ENCODE results near the gene KPNA3.
"Not testable (repeated sequence)": the region's sequence is repeated elsewhere in the genome, so short reads cannot be mapped to it uniquely, and the experiment has no call there.

Gene KPNA3

DNA sequence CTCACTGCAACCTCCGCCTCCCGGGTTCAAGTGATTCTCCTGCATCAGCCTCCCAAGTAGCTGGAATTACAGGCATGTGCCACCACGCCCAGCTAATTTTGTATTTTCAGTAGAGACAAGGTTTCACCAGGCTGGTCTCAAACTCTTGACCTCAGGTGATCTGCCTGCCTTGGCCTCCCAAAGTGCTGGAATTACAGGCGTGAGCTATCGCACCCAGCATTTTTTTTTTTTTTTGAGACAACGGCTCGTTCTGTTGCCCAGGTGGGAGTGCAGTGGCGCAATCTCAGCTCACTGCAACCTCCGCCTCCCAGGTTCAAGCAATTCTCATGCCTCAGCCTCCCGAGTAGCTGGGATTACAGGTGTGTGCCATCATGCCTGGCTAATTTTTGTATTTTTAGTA lies 10.6 kb upstream of the KPNA3 start:
- DNase-seq, result not testable (repeated sequence)

DNA sequence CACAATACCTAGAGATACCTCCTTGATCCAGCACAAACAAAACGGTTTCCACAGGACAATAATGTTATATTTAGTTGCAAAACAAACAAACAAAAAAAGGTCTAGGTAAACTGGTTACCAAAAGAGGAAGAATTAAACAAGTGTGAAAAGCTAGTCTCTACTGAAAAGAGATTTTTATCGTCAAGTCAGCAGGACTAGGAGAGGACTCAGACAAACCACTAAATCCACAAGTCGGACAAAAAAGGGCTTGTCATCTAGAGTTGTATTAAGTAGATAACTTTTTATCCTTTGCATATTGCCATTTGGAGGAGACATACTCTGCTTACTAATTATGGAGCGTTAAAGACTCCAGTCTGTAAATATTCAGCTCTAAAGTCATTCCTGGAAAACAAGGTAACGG lies 9.9 kb upstream of the KPNA3 start:
- DNase-seq, result no peak

DNA sequence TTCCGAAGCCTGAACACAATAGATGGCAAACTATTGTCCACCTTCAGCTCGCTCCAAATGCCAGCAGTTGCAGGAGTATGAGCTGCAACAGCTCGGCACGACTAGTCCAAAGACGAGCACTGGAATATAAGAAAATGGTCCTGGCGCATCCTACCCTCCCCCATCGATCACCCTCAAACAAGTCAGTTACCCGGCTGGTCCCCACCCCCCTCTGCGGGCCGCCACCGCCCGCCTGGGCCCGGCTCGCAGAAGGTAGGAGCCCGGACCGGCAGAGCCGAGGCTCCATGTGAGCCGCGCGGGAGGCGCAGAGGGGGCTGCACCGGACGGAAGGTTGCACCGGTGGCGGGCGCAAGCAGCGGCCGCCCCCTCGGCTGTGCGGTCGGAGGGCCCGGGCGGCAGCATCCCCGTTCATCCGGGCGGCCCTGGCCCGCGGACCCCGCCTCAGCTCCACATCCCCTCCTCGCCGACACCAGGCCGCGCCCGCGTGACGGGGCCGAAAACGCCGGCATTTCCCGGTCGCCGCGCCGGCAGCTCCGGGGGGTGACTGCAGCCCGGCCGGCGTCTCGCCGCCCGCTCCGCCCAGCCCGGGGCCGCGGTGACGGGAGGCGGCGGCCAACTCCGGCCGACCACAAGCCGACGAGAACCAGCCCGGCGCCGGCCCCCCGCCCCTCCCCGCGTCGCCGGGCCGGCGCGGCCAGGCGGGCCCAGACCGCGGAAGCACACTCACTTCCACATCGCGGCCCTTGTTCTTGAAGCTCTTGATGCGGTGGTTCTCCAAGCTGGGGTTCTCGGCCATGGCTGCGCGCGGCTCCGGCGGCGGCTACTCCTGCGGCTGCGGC lies 552 bp downstream of the KPNA3 start:
- peak; percentile 8 for DNase-seq

DNA sequence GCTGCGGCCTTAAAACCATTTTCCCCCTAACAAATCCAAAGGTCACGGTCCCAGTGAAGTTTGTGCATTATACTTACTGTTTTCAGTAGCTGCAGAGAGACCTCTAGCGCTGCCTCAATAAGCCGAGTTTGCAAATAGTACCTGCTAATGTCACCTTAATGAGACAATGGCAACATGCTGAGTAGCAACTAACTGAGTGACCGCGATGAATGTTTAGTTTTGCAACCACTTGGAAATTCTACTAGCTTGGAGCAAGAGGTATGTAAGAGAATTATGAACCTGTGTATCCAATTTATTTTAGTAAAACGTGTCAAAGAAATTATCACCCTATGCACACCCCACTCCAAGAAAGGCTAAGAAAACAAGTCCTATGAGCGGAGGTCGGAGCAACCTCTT lies 1.2 kb downstream of the KPNA3 start:
- no peak for DNase-seq

DNA sequence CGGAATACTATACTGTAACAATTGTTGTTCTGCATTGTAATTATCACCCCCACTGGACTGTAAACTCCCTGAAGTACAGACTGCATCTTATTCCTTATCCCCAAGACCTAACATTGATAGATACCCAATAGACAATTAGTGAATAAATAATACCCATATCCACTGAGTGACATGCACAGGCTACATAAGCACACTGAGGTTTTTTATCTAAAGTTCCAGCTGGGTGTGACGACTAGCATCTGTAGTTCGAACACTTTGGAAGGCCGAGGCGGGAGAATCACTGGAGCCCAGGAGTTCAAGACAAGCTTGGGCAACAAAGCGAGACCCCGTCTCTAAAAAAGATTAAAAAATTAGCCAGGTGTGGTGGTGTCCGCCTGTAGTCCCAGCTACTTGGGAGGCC lies 2.5 kb downstream of the KPNA3 start:
- no peak for DNase-seq

DNA sequence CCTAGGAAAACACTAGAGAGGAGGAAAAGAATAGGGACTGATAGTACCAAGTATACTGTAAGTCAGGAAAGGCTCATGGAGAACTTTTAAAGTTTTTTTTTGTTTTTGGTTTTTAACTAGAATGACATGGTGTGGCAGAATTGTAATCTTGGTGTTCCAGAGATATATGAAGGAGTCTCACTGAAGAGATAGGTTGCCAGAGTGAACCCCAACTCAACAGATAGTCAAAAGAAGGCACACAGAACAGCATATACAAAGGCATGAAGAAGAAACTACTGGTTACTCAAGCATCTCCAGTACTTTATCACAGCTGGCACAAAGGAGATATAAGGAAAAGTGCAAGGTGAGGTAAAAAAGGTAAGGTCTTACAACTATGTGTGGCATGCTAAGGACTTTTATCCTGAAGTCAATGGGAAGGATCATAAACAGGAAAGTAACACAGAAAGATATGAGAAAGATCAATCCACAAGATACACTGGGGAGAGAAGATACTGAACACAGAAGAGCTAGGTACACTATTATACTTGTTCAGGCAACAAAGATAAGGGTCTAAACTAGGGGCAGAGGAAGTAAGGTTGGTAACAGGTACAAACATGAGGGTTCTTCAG lies 6.0 kb downstream of the KPNA3 start:
- no peak for DNase-seq

DNA sequence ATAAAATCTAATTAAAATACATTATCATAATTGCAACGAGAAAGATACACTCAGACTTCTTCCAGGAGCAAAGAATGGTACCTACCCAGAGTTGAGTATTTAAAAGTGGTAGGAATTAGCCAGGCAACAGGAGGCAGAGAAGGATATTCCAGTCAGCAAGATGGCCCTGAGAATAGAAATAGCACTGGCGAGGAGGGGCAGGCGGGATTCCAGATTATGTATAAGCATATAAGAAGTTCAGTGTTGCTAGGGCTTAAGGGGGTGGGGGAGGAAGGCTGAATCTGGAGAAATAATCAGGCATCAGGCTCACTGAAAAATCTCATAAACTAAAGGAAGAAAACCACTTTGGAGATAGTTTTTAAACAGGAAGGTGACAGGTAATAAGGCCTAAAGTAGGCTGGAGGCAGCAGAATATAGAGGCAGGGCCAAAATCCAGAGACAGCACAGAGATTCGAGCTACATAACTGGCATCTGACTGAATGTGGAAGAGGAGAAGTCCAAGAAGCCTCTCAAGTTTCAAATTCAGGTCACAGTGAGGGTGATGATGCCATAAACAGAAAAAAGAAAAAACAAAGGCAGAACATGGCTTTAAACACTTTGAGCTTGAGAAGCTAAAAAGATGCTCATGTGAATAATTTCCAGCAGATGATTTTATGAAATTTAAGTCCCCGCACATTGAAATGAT lies 7.5 kb downstream of the KPNA3 start:
- DNase-seq, result no peak

DNA sequence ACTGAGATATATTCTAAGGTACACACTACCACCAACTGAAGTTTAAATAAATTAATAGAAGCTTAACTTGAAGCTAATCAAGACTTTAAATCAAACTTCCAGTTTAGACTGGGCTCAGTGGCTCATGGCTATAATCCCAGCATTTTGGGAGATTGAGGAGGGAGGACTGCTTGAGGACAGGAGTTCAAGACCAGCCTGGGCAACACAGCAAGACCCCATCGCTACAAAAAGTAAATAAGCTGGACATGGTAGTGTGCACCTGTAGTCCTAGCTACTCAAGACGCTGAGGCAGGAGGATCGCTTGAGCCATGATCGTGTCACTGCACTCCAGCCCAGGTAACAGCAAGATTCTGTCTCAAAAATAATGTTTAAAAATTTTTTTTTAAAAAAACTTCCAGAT lies 8.6 kb downstream of the KPNA3 start:
- no peak for DNase-seq

DNA sequence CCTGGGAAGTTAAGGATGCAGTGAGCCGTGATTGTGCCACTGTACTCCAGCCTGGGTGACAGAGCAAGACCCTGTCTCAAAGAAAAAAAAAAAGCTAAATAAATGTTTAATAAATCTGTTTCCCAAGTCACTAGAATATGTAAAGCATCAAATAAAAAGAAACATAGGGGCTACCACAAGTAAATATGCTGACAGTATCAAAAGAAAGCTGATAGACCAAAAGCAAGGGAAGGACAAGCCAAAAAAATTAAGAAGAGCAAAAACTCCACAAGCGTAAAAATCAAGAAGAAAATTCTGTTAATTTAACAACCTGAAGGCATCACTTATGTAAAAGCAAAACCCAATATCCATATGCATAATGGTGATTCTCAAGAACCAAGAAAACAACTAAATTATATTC lies 9.7 kb downstream of the KPNA3 start:
- DNase-seq, result no peak

DNA sequence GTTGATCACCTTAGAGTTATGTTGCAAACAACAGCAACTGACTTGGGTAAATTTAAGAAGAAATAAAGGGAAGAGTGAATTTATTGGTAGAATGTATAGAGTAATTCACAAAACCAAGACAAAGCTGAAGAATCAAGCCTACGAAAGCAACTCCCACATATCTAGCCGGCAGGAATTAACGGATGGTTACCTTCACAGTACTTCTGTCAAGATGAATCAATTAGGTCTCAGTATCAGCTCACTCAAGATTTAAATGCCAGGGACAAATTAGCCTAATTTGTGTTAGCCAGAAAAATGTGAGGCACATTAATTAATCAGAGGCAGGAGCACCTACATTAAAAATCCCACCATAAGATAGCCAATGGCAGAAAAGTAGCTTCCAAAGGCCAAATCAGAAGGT lies 10.7 kb downstream of the KPNA3 start:
- DNase-seq, result no peak

DNA sequence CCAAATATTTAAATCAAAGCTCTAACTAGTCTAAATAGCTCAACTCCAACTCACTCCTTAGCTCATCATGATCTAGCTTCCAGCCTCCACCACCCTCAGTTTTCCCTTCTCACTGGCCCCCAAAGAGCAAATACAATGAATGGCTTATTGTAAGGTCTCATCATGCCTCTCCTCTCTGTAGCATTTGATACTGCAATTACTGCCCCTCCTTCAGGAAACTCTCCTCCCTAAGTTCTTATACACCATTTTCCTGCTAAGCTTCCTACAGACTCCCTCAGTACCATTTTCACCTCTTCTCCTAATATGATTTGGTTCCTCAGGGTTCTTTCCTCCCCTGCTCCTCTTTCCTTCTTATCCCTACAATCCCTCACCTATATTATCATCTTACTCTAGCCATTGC lies 12.8 kb downstream of the KPNA3 start:
- no peak for DNase-seq

DNA sequence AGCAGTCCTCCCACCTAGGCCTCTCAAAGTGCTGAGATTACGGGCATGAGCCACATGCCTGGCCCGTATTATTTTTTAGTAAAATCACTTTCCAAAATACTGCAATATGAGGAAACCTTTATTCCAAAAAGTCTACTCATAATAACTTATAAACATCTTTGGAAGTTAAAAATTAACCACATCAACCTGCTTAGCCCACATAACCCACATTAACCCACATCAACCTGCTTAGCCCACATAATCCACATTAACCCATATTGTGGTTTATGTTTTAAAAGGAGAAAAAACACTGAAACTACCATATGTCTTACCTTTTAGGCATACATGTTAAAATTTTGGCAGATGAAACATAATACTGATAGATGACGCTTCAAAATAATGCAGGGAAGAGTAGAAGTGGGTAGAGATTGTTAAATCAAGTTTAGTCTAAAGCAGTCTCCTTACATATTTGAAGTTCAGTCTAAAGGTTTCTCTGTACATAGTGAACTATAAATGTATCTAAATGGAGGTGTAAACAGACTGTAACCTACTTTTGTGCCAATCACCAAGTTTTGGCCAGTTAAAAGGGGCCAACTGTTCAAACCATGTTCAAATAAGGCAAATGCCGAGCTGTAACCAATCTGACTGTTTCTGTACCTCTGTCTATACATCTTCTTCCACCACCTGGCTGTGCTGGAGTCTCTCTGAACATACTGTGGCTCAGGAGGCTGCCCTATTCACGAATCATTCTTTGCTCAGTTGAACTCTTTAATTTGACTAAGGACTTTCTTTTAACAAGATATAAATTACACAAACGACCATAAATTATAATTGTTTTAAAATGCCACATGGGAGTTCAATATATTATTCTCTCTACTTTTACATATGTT lies 14.5 kb downstream of the KPNA3 start:
- DNase-seq, result no peak

DNA sequence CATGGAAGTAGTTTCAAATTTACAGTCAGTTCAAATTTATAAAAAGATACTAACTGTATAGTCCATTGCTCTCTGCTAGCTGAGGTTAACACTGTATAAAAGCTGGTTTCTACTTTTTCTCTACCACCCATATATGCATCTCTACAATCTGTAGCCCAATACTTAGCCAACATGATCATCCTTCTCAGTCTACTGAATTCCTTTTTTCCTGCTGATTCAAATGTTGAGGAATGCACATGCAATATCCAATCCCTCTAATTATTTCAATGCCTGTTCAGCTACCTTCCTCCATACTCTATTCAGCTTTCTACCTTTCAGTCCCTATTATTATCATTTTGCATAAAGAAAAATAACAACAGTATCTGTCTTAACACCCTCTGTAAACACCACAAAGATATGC lies 15.6 kb downstream of the KPNA3 start:
- no peak for DNase-seq

DNA sequence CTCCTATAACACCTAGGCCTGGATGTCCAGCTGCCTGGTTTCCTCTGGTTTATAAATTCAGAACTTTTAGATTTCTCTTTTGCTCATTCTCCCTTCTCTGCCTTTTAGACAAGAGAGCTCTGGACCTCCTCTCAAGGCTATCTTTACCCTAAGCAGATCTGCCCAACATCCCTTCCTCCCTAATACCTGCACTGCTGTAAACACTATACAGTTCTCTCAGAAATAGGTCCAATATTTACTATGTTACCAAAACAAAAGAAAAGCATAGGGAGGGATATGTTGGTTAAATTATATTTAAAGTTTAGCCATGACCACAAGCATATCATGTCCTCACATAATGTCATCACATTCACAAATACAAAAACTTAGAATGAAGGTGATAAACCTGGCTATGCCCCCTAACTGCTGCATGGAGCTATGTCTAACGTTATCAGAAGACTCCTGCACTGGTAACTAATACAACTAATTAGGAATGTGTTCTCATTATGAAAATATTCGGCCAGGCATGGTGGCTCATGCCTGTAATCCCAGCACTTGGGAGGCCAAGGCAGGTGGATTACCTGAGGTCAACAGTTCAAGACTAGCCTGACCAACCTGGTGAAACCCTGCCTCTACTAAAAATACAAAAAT lies 18.0 kb downstream of the KPNA3 start:
- no peak for DNase-seq

DNA sequence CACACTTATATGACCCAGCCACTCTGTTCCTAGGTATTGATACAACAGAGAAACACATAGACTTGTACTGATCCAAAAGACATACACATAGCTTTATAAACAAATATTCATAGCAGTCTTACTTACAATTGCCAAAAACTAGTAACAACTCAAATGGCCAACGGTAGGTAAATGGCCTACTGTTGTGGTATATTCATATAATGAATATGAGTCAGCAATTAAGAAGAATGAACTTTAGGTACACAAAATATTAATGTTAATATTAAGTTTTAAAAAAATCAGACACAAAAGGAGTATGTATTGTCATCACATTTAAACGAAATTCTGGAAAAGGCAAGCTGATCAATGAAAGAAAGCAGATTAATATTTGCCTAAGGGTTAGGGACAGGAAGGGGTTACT lies 19.7 kb downstream of the KPNA3 start:
- no peak for DNase-seq

DNA sequence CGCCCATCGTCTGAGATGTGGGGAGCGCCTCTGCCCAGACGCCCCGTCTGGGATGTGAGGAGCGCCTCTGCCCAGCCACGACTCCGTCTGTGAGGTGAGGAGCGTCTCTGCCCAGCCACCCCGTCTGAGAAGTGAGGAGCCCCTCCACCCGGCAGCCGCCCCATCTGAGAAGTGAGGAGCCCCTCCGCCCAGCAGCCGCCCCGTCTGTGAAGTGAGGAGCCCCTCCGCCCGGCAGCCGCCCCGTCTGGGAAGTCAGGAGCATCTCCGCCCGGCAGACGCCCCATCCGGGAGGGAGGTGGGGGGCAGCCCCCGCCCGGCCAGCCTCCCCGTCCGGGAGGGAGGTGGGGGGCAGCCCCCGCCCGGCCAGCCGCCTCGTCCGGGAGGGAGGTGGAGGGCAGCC lies 30.7 kb downstream of the KPNA3 start:
- not testable (repeated sequence) for DNase-seq

DNA sequence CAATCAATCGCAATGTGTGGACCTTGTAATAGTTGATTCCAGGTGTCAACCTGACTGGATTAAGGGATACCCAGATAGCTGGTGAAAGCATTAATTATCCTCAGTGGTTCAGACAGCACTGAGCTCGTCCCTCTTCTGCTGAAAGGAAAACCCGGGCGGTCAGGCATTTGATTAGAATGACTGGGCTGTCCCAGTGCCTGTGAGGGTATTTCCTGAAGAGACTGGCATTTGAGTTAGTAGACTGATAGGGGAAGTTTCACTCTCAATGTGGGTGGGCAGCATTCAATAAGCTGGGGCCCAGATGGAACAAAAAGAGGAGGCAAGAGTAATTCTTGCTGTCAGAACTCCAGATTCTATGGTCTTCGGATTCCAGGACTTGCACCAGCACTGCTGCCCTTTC lies 31.9 kb downstream of the KPNA3 start:
- no peak for DNase-seq

DNA sequence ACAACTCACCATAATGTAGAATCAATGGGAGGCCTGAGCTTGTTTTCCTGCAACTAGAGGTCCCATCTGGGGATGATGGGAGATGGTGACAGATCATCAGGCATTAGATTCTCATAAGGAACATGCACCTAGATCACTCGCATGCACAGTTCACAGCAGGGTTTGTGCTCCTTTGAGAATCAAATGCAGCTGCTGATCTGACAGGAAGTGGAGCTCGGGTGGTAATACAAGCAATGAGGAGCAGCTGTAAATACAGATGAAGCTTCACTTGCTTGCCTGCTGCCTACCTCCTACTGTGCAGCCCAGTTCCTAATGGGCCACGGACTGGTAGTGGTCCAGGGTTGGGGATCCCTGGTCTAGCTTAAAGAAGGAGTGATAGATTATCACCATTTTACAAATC lies 33.0 kb downstream of the KPNA3 start:
- DNase-seq, result no peak

DNA sequence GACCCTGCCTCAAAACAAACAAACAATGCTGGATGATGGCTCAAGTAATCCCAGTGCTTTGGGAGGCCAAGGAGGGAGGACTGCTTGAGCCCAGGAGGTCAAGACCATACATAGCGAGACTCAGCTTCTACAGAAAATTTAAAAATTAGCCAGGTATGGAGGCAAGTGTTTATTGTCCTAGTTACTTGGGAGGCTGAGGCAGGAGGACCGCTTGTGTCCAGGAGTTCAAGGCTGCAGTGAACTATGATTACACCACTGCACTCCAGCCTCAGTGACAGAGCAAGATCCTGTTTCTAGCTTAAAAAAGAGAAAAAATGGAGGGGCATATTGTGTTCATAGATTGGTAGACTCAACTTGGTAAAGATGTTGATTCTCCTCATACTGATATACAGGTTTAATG lies 36.2 kb downstream of the KPNA3 start:
- no peak for DNase-seq

DNA sequence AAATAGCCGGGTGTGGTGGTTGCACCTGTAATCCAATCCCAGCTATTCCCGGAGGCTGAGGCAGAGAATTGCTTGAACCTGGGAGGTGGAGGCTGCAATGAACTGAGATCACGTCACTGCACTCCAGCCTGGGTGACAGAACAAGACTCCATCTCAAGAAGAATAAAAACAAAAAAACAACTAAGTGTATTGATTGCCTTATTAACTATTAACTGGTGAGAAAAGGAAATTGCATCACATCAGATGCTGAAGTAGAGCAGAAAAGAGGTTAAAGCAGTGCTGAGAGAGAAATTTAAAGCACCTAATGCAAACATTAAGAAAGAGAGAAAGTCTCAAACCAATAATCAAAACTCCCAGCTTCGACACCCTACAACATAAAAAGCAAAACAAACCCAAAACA lies 38.3 kb downstream of the KPNA3 start:
- DNase-seq, result no peak

DNA sequence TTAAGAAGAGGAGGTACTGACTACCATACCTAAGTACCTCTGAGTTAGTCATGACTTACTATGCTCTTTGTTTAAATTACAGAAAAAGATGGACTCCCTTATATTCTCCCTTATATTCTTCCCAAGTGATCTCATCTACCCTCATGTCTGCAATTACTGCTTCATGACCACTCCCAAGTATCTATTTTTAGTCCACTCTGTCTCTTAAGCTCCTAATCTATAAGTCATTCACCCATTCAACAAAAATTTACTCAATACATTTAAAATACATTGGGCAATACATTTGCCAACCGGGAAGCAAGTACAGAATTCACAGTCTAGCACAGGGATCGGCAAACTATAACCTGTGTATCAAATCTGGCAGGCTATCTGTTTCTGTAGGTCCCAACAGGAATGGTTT lies 42.6 kb downstream of the KPNA3 start:
- no peak for DNase-seq

DNA sequence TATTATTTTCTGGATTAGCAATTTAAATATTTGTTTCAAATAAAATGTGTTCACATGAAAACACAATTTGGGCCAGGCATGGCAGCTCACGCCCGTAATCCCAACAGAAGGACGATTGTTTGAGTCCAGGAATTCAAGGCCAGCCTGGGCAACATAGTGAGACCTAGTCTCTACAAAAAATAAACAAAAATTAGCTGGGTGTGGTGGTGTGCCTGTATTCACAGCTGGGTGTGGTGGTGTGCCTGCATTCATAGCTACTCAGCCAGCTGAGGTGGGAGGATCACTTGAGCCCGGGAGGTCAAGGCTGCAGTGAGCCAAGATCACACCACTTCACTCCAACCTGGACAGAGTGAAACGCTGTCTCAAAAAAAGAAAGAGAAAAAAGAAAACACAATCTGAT lies 46.4 kb downstream of the KPNA3 start:
- no peak for DNase-seq

DNA sequence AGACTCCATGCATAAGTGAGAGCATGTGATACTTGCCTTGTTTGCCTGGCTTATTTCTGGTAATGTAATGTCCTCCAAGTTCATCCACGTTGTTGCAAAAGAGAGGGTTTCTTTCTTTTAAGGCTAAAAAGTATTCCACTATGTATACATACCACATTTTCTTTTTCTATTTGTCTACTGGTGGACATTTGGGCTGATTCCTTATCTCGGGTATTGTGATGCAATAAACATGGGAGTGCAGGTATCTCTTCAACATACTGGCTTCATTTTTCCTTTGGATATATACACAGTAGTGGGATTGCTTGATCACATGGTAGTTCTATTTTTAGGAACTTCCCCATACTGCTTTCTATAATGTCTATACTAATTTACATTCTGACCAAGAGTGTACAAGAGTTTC lies 51.6 kb downstream of the KPNA3 start:
- no peak for DNase-seq
